BJ (cell line): ENCODE measurements around the gene KCNK13. TPM values are rescaled to one million over a fixed set of nuclear protein-coding genes. Genes with fewer than 3 reads are reported as not detected.
"Not testable (repeated sequence)": the region's sequence is repeated elsewhere in the genome, so short reads cannot be mapped to it uniquely, and the experiment has no call there.

Experiments
- CTCF ChIA-PET: fragments of 350-600 bp; formaldehyde crosslinking; extraction: SDS; loops from one replicate; lab custom pipeline; 2021; ENCODE audit warnings: antibody characterized with exemption, inconsistent platforms; lab: Yijun Ruan, JAX
- POLR2A ChIA-PET: fragments of 300-600 bp; sonication (Branson Sonifier 250); formaldehyde crosslinking; extraction: SDS; loops from one replicate; lab custom pipeline; 2021; ENCODE audit warnings: antibody characterized with exemption; lab: Charles Lee
- DNase-seq: peaks from one replicate; pipeline ENCODE4 v3.0.0-alpha.2; 2011; ENCODE audit warnings: low read depth
- H3K27me3 ChIP-seq: 2 replicates; pipeline ENCODE4 v1.6.0; 2011; ENCODE audit warnings: low read length; ENCODE audit not compliant: control insufficient read depth, insufficient read depth
- H3K36me3 ChIP-seq: 2 replicates; pipeline ENCODE4 v1.5.1; 2011; ENCODE audit warnings: low read length; ENCODE audit not compliant: control insufficient read depth, insufficient read depth
- H3K4me3 ChIP-seq: 2 replicates; pipeline ENCODE4 v1.5.1; 2011; ENCODE audit warnings: low read depth, mild to moderate bottlenecking, control low read depth, low read length
- CTCF ChIP-seq: IDR thresholded peaks from 2 replicates; pipeline ENCODE4 v1.5.1; 2011; ENCODE audit warnings: low read depth, mild to moderate bottlenecking, control low read depth, inconsistent platforms, low read length, moderate library complexity; ENCODE audit not compliant: insufficient read depth
- polyA minus RNA-seq: library from RNA; depleted of rRNA, polyadenylated mRNA; stranded (reverse); fragments of >200 nt; gene quantifications from 2 replicates; pipeline ENCODE4 v1.2.3, GENCODE V29; 2011; rRNA and poly(A)+ RNA removed
- polyA plus RNA-seq: library from polyadenylated mRNA; depleted of rRNA; stranded (reverse); fragments of >200 nt; gene quantifications from 2 replicates; pipeline ENCODE4 v1.2.3, GENCODE V29; 2011; rRNA removed

Gene KCNK13
- polyA plus RNA-seq (not detected in 2 replicates), polyA minus RNA-seq (not detected in 2 replicates)

DNA sequence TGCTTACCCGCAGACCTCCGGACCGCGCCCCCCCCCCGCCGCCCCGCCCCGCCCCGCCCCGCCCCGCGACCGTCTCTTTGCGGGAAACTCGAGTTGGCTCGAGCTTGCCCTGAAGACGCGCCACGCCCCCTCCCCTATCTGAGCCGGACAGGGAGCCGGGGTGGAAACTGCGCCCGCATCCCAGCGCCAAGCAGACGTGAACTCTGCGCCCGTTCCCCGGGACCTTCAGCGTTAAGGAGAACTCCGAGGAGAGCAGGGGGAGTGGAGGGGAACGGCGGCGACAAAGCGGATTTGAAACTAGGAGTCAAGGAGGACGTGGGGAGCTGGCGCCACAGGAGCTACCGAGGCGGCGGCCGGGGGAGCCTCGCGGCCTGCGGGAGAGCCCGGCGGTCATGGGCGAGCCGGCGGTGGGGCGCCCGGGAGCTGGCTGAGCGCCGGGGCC, at the start of gene KCNK13:
Gene KCNK13, plus strand, starts transcription at position 310 of the 442 bp plus-strand sequence. CDS start 212 bp downstream, outside the sequence.
- DNase-seq, result no peak
- Histone ChIP-seq H3K27me3 (peaks cover 34% of the 10 kb centered on the region), H3K4me3 (peak within 1 kb of the TSS; percentile 16; the same call in 1 of the 2 replicates), H3K36me3 (no peaks in the 10 kb centered on the region)
- ChIA-PET POLR2A (no interaction called here), CTCF (no interaction called here)
- TF ChIP-seq CTCF, result no peak

GRCh38 chr14:90017371-90017770, 44.4 kb upstream of the KCNK13 start:
- POLR2A ChIA-PET, result no interaction called here

DNA sequence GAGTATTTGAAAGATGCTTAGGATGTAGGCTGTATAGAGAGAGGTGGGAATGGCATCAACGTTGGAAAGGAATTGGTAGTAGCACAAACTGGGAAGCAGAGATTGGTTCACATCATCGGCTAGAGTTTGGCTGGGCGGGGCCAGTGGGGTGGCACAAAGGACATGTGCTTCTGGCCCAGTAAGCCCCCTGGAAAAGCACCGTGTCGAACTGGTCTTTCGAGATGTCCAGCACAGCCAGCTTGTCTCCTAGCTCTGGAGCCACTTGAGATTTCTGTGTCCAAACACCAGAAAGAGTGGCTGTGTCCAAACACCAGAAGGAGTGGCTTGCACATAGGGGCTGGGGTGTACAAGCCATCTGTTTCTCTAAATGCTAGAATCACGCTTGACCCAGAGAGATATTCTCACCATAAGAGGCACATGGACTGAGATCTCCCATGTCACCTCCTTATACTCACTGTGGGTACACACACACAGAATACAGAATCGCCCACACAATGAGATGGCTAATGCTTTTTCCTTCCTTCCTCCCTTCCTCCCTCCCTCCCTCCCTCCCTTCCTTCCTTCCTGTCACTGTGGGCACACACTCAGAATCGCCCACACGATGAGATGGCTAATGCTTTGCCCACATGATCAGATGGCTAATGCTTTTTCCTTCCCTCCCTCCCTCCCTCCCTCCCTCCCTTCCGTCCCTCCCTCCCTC, 41.8 kb upstream of the KCNK13 start:
- H3K4me3 ChIP-seq, result no peak overlapping the region
- DNase-seq, result no peak
- ChIA-PET POLR2A (no interaction called here), CTCF (no interaction called here)
- peaks cover 11% of the 10 kb centered on the region for H3K36me3 ChIP-seq
- no peak for TF ChIP-seq CTCF
- H3K27me3 ChIP-seq, result no peaks in the 10 kb centered on the region

More at GRCh38 chr14:90017371-90017770, 44.4 kb upstream of the KCNK13 start:
- TF ChIP-seq CTCF, result no peak
- no peak for DNase-seq
- Histone ChIP-seq H3K4me3 (no peak overlapping the region), H3K36me3 (peaks cover 13% of the 10 kb centered on the region), H3K27me3 (no peaks in the 10 kb centered on the region)
- CTCF ChIA-PET, result interaction anchor here (1.7 kb wide), 1 partner anchor 11 kb away, joined by 5 read pairs; no protein-coding TSS in a partner anchor

GRCh38 chr14:90023176-90023896, 38.5 kb upstream of the KCNK13 start:
- H3K27me3 ChIP-seq, result no peaks in the 10 kb centered on the region
- DNase-seq, result no peak
- H3K4me3 ChIP-seq, result no peak overlapping the region
- ChIA-PET CTCF (interaction anchor here (0.8 kb wide), 1 partner anchor 17 kb away, joined by 3 read pairs; no protein-coding TSS in a partner anchor), POLR2A (no interaction called here)
- H3K36me3 ChIP-seq, result peaks cover 12% of the 10 kb centered on the region
- no peak for TF ChIP-seq CTCF

GRCh38 chr14:90024910-90025309, 36.9 kb upstream of the KCNK13 start:
- H3K27me3 ChIP-seq, result no peaks in the 10 kb centered on the region
- H3K36me3 ChIP-seq, result peaks cover 7% of the 10 kb centered on the region
- no peak overlapping the region for H3K4me3 ChIP-seq
- ChIA-PET POLR2A (no interaction called here), CTCF (interaction anchor here (0.6 to 1.2 kb wide), 2 partner anchors 23 to 1308 kb away, joined by 3 to 4 read pairs; no protein-coding TSS in a partner anchor)
- no peak for DNase-seq
- no peak for TF ChIP-seq CTCF

GRCh38 chr14:90026608-90027007, 35.2 kb upstream of the KCNK13 start:
- DNase-seq, POLR2A ChIA-PET, H3K27me3 ChIP-seq, CTCF ChIA-PET, H3K36me3 ChIP-seq, H3K4me3 ChIP-seq: not testable (repeated sequence)
